HG03460 (cell line): Measurements from ENCODE around the gene RBM42.
"Not testable (repeated sequence)": the region's sequence is repeated elsewhere in the genome, so short reads cannot be mapped to it uniquely, and the experiment has no call there.

Experiments used
- ATAC-seq: cut with Tn5 transposase; IDR thresholded peaks from one replicate; pipeline ENCODE4 v1.9.1; 2021; ENCODE audit not compliant: unreplicated experiment

Gene RBM42

DNA sequence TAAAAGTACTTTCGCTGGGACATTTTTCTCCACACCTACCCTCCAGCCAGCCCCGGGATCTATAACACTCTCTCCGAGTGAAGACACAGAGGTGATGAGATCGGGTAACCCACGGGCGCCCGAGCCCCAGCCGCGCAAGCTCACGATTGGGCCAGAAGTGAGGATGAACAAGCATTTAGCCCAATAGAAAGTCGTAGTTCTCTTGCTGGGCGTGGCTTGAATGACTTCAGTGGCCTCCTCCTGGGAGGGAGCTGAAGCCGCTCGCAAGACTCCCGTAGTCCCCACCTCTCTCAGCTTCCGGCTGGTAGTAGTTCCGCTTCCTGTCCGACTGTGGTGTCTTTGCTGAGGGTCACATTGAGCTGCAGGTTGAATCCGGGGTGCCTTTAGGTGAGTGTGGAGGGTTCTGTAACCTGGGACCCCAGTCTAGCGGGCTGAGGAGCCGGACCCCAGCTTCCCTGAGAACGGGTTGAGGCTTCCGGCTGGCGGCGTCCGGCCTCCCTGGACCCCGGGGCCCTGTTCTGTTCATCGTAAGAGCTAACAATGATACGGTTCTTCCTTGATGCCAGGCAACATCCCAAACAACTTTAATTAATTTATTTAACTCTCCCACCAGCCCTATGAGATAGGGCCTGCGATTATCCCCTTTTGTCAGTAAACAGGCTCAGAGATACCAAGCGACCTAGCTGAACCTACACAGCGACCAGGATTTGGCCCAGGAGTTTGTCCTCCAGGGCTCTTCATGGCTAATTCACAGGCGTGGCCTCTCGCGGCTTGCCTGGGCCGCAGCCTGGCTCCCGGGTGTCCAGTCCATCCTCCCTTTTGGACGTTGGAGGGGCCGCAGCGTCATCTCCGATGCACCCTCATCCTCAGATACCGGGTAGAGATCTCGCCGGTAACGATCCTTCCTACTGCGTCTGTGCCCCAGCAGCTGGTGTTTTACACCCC, 19.5 kb downstream of the RBM42 start, which contains the start of gene COX6B1:
COX6B1 (plus strand) TSS at position 307 of the 945 bp plus-strand sequence. CDS start 2,921 bp downstream, outside the sequence.
- peak; percentile 48 for ATAC-seq

GRCh38 chr19:35650581-35650980, 21.7 kb downstream of the RBM42 start:
- ATAC-seq = no peak

GRCh38 chr19:35654828-35655227, 26.0 kb downstream of the RBM42 start:
- ATAC-seq = not testable (repeated sequence)

DNA sequence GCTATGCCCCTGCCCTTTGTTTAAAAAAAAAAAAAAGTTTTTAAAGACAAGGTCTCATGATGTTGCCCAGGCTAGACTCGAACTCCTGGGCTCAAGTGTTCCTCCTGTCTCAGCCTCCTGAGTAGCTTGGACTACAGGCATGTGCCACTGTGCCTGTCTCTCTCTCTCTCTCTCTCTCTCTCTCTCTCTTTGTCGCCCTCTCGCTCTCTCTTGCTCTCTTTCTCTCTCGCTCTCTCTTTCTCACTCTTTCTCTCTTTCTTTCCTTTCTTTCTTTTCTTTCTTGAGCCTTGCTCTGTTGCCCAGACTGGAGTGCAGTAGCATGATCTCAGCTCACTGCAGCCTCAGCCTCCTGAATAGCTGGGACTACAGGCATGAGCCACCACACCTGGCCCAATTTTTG, 26.8 kb downstream of the RBM42 start:
- no peak for ATAC-seq

GRCh38 chr19:35656700-35657099, 27.9 kb downstream of the RBM42 start:
- no peak for ATAC-seq

GRCh38 chr19:35657904-35658700, 29.3 kb downstream of the RBM42 start:
- ATAC-seq = no peak

DNA sequence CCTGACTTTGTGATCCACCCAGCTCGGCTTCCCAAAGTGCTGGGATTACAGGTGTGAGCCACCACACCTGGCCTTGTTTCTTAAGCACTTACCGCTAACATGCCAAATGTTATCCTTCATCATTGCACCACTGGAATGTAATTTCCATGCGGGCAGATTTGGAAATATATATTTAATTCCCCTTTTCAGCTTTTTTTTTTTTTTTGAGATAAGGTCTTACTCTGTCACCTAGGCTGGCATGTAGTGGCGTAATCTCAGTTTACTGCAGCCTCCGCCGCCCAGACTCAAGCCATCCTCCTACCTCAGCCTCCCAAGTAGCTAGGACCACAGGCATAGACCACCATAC, 33.1 kb downstream of the RBM42 start:
- no peak for ATAC-seq

- no peak for ATAC-seq
Observed at GRCh38 chr19:35663981-35664380, 35.1 kb downstream of the RBM42 start.

DNA sequence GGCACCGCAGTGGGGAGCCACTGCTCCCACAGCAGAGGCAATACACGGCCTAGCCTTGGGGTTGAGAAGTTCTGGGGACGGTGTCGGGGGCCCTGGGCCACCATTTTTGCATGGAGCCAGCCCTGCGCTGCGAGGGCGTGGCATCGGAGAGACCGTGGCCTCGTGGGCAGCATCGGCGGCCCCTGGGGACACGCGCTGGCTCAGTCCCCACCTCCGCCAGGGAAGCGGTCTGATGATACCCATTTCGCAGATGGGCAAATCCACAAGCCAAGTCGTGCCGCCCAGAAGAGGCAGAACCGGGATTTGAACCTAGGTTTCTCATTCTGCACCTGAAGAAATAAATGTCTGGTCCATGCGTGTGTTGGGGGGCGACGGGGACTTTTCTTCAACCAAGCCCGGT, 36.3 kb downstream of the RBM42 start:
- no peak for ATAC-seq

GRCh38 chr19:35665604-35666003, 36.8 kb downstream of the RBM42 start:
- no peak for ATAC-seq

DNA sequence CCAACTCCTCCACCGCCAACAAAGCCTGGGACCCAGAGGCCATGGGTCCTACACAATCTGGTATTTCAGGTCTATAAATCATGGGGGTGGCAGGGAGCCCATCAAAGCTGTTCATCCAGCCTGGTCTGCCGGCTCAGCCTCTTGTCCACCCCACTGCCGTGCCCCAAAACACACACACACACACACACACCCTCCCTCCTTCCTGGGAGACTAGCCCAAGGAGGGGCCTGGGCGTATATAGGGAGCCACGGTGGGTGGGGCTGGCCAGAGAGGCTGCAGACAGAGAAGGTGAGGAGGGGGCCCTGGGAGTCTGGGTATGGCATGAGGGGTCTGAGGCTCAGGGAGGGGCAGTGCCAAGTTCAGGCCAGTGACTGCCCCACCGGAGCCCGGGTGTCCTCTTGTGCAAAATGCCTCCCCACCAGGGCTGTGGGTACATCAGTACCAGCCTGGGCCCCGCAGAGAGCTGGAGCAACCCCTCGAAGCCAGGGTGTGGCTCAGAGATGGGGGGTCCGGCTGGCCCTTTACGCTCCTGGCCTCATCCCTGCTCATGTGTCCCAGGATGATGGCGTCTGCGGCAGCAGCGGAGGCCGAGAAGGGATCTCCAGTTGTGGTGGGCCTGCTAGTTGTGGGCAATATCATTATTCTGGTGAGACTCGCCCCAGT, 37.5 kb downstream of the RBM42 start, which contains the start of gene UPK1A:
UPK1A (plus strand) TSS at position 267 of the 663 bp plus-strand sequence; CDS start at position 563, 296 bp downstream.
- ATAC-seq = no peak

DNA sequence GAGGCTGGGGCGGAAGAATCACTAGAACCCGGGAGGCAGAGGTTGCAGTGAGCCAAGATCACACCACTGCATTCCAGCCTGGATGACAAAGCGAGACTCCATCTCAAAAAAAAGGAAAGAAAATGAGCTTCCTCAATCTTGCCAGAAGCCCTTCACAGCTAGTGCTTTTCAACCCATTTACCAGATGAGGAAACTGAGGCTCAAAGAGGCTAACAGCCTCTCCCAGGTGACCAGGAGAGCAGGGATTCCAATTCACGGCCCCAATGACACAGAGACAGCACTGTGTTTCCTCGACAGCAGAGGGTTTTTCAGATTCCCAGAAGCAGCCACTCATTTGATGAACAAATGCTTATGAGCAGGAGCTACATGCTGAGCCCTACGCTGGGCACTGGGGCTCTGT, 40.7 kb downstream of the RBM42 start:
- ATAC-seq = no peak

GRCh38 chr19:35669974-35670373, 41.1 kb downstream of the RBM42 start:
- ATAC-seq = no peak

DNA sequence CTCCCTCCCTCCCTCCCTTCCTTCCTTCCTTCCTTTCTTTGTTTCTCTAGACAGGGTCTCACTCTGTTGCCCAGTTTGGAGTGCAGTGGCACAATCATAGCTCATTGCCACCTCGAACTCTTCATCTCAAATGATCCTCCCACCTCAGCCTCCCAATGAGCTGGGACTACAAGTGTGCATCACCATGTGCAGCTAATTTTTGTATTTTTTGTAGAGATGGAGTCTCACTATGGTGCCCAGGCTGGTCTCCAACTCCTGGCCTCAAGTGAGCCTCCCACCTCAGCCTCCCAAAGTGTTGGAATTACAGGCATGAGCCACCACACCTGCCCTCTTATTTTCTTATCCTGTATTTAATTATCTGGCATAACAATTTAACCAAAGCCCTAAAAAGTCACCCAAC, 41.9 kb downstream of the RBM42 start:
- no peak for ATAC-seq

DNA sequence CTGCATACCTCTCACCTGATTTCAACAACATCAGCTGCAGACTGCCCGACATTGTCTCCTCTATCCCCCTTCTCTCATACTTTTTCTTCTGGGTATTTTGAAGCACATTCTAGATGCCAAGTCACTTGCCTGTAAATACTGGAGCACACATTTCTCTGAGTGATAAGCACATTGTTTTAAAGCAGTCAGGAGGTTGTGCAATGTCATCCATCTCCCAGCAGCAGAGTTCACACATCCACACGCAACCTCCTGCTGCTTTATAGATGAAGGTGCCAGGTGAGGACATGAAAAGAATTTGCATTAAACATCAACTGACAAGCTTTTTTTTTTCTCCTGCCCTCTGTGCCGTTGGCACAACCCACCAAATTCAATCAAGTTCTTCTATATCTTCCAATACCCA, 43.0 kb downstream of the RBM42 start:
- ATAC-seq = no peak

- no peak for ATAC-seq
Observed at GRCh38 chr19:35673121-35673804, 44.4 kb downstream of the RBM42 start.

GRCh38 chr19:35675589-35676140, 46.8 kb downstream of the RBM42 start:
- ATAC-seq = no peak
